Muscle of leg (tissue), 11 donors: Measurements from ENCODE around the gene KIF23. TPM values are rescaled to one million over a fixed set of nuclear protein-coding genes. Genes with fewer than 3 reads are reported as not detected.

Experiments used
- DNase-seq: peaks from one replicate; pipeline ENCODE4 v3.0.0; 2013
- H3K27ac ChIP-seq: one replicate; pipeline ENCODE4 v1.5.1; 2013; ENCODE audit warnings: mild to moderate bottlenecking, low read length, control low read depth
- H3K27me3 ChIP-seq: one replicate; pipeline ENCODE4 v1.6.1; 2013; ENCODE audit warnings: low read length; ENCODE audit not compliant: control insufficient read depth, insufficient read depth
- H3K36me3 ChIP-seq: one replicate; pipeline ENCODE4 v1.6.1; 2013; ENCODE audit warnings: low read length; ENCODE audit not compliant: control insufficient read depth, insufficient read depth
- H3K4me1 ChIP-seq: one replicate; pipeline ENCODE4 v1.6.1; 2013; ENCODE audit warnings: low read length; ENCODE audit not compliant: control insufficient read depth, insufficient read depth
- H3K4me3 ChIP-seq: one replicate; pipeline ENCODE4 v1.5.1; 2013; ENCODE audit warnings: low read length, control low read depth
- H3K9me3 ChIP-seq: replicated peaks from 2 replicates; pipeline ENCODE4 v1.6.1; 2013; ENCODE audit warnings: low read depth, low read length; ENCODE audit not compliant: control insufficient read depth
- WGBS: methylation state at CpG from one replicate; pipeline ENCODE4 v1.1.5; 2013; ENCODE audit warnings: missing lambda C conversion rate; ENCODE audit not compliant: insufficient coverage; 5-methylcytosine and 5-hydroxymethylcytosine counted together
- polyA plus RNA-seq, 8 donors: library from polyadenylated mRNA; unstranded; fragments of 120-200 nt; gene quantifications; one replicate each; pipeline versions ENCODE4 v1.2.1 to v1.2.3, GENCODE V29; 2013; ENCODE audit warnings: inconsistent platforms in 1 of 8, low replicate concordance in 1 of 8; ENCODE audit not compliant: insufficient read length in 8 of 8, insufficient read depth in 1 of 8
- total RNA-seq: library from RNA; stranded (reverse); fragments of 120-200 nt; gene quantifications from one replicate; pipeline ENCODE4 v1.2.4, GENCODE V29; 2013

KIF23 gene
- total and polyA plus RNA-seq, 9 donors: 16.5 to 26.9 (median 21.2) TPM

DNA sequence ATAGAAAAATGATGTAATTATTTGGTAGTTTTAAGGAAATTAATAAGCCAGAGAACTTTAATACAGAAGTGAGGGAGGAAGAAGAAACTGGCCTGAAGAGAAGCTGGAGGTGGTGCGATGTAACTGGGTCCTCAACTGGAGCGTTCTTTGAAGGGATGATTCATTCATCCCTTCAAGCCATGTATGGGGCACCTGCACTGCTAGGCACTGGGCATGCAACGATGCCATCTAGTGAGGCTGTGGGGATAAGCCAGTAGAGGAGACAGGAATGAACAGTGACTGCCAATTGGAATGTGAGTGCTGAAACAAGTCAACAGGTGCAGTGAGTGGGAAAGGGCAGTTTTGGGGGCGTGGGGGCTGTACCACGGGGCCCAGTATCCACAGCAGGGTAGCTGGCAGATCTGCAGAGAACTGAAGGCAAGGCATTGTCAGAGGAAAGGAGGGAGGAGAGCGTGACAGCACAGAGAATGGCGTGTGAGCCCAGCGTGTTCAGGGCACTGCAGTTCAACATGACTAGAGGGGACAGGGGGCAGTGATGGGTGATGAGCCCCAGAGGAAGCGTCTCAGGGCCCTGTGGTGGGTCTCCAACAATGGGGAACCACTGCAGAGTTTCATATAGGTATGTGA, 3.8 kb upstream of the KIF23 start:
- Histone ChIP-seq H3K4me3 (no peak overlapping the region), H3K27ac (no peak overlapping the region), H3K9me3 (no peaks in the 10 kb centered on the region), H3K27me3 (no peaks in the 10 kb centered on the region), H3K4me1 (peaks cover 9% of the 10 kb centered on the region), H3K36me3 (no peaks in the 10 kb centered on the region)
- 63% methylated on average over 9 of the region's 9 CpGs for WGBS
- DNase-seq: peak; percentile 42

DNA sequence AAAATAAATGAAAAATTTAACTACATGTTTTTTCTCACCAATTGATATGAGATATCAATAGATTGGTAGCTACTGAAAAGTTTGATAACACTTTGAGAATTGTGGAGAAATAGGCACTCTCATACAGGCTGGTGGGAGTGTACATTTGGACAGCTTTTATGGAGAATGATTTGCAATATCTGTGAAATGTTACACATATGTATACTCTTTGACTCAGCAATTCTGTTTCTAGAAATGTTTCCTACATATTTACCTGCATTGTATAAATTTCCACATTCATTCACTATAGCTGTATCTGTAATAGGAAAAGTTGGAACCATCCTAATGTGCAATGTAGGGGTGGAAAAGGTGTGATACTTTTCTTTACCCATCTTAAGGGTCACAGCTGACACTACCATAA, 1.9 kb upstream of the KIF23 start:
- no peak overlapping the region for H3K27ac ChIP-seq

DNA sequence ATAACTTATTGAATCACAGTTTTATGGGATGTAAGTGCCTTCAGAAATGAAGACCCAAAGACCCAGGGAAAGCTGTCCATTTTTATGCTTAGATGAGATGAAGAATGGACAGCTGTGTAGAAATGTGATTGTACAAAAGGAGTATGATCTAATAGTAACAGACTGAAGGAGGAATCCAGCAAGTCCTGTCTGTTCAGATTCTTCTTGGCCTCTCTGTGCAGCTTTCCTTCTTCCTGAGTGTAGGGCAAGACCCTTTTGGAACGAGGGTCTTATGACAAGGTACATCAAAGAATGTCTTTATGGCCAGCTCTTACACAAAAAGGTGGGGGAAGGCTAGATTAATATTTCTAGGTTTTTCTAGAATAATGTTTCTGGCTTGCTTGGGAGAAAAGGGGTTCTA, 1.4 kb upstream of the KIF23 start:
- Histone ChIP-seq H3K27ac (no peak overlapping the region), H3K4me3 (no peak overlapping the region), H3K4me1 (peaks cover 9% of the 10 kb centered on the region), H3K36me3 (no peaks in the 10 kb centered on the region), H3K9me3 (no peaks in the 10 kb centered on the region), H3K27me3 (no peaks in the 10 kb centered on the region)
- no peak for DNase-seq
- no CpG with 5 or more reads among the region's 1 CpG for WGBS

More for the DNA sequence above, 1.9 kb upstream of the KIF23 start:
- Histone ChIP-seq H3K4me1 (peaks cover 9% of the 10 kb centered on the region), H3K27me3 (no peaks in the 10 kb centered on the region), H3K9me3 (no peaks in the 10 kb centered on the region), H3K36me3 (no peaks in the 10 kb centered on the region), H3K4me3 (no peak overlapping the region)
- DNase-seq: no peak

DNA sequence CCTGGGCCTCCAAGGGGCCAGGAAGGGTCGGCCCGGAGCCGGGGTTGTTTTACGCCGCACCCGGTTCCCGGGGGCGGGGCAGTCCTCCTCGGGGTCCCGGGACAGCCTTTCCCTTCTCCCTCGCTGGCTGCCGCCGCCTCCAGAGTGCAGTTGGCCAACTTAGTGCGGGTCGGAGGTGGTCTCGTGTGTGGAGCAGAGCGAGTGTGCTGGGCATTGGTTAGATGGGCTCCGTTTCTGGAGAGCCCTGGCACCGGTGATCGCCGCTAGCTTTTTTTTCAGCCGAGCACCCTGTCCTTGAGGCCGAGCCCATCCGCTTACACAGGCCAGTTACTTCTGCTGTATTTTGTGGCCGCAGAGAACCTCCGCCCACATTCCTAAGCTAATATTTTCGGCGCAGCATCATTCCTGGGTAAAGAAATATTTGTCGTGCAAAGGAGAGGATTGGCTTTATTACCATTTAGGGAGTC, 585 bp downstream of the KIF23 start:
- no peaks in the 10 kb centered on the region for H3K9me3 ChIP-seq
- H3K4me1 ChIP-seq: peaks cover 9% of the 10 kb centered on the region
- H3K27ac ChIP-seq: peak overlapping the region; percentile 71
- peak; percentile 75 for DNase-seq
- H3K27me3 ChIP-seq: no peaks in the 10 kb centered on the region
- peaks cover 8% of the 10 kb centered on the region for H3K36me3 ChIP-seq
- H3K4me3 ChIP-seq: peak overlapping the region; percentile 90
- 0% methylated on average over 17 of the region's 29 CpGs for WGBS

DNA sequence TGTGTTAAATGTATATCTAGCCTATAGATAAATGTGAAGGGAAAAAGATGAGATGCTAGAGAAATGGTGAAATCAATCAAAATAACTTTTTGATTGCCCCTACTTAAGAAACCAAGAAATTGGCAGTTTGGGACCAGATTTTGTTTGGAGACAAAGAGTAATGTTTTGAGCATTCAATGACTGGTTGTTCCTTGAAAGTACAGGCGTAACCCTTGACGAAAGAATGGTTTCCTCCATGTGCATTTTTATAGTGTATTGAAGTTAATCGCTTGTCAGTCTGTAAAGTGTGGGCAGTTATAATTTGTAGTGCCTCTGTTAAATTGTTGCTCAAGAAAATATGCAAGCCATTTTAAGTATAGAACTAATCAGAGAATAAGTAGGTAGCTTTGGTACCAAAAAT, 1.2 kb downstream of the KIF23 start:
- H3K36me3 ChIP-seq: peaks cover 8% of the 10 kb centered on the region
- no peak for DNase-seq
- WGBS: no CpG with 5 or more reads among the region's 3 CpGs
- H3K4me3 ChIP-seq: peak overlapping the region; percentile 90
- no peaks in the 10 kb centered on the region for H3K27me3 ChIP-seq
- no peak overlapping the region for H3K27ac ChIP-seq
- H3K9me3 ChIP-seq: no peaks in the 10 kb centered on the region
- peaks cover 8% of the 10 kb centered on the region for H3K4me1 ChIP-seq

DNA sequence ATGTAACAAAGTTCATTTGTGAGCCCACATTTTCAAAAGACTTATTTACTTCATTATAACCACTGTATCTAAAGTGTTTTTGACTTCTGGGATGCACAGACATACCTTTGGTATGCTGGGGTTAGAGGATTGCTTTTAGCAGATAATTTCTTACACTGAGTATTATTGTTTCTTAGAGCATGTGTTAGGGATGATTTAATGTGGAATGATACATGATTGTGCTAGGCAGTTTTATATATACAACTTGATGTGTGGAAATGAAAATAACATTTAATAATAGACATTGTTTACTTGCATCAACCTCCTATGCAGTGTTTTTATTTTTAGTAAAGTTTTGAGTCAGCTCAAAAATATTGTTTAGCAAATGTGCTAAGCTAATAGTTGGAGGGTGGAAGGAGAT, 3.4 kb downstream of the KIF23 start:
- peaks cover 12% of the 10 kb centered on the region for H3K36me3 ChIP-seq
- no peak for DNase-seq
- no peak overlapping the region for H3K27ac ChIP-seq
- H3K9me3 ChIP-seq: no peaks in the 10 kb centered on the region
- no peak overlapping the region for H3K4me3 ChIP-seq
- no peaks in the 10 kb centered on the region for H3K27me3 ChIP-seq
- H3K4me1 ChIP-seq: peaks cover 5% of the 10 kb centered on the region

DNA sequence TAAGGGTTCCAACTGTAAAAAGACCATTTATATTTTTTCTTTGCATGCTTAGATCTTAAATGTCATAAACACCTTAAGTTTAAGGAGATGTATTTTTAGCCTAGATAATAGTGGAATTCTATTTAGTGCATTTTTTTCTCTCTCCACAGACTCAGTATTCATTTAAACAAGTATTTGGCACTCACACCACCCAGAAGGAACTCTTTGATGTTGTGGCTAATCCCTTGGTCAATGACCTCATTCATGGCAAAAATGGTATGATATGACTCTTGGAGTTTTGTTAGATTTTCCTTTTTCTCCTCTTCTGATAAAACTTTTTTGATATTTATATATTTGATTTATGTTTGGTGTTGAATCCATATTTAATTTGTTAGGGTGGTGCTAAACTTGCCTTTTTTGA, 7.3 kb downstream of the KIF23 start:
- no peaks in the 10 kb centered on the region for H3K9me3 ChIP-seq
- no peaks in the 10 kb centered on the region for H3K27me3 ChIP-seq
- peaks cover 22% of the 10 kb centered on the region for H3K36me3 ChIP-seq
- no peak overlapping the region for H3K4me3 ChIP-seq
- no peak for DNase-seq
- no peak overlapping the region for H3K27ac ChIP-seq
- H3K4me1 ChIP-seq: no peaks in the 10 kb centered on the region

DNA sequence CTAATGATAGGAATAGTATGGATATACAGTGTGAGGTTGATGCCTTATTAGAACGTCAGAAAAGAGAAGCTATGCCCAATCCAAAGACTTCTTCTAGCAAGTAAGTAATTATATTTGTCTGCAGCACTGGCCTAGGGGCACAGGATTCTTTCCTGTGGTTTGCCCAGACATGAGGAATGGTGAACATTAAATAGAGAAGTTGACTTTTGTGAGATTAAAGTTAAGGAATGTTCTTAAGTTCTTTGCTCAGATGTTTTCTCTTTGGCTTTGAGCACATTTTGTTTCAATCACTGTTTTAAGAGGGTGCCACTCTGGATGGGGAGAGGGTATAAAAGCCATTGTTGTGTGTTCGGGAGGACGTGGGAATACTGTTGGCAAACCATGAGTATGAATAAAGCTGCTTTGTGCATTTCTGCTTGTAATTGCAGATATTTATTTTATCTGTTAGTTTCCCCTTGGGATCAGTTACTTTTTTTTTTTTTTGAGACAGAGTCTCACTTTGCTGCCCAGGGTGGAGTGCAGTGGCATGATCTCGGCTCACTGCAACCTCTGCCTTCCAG, 8.3 kb downstream of the KIF23 start:
- Histone ChIP-seq H3K36me3 (peaks cover 23% of the 10 kb centered on the region), H3K9me3 (no peaks in the 10 kb centered on the region), H3K27ac (no peak overlapping the region), H3K27me3 (no peaks in the 10 kb centered on the region), H3K4me3 (no peak overlapping the region), H3K4me1 (no peaks in the 10 kb centered on the region)
- DNase-seq: no peak
- WGBS: 94% methylated on average over 3 of the region's 4 CpGs

DNA sequence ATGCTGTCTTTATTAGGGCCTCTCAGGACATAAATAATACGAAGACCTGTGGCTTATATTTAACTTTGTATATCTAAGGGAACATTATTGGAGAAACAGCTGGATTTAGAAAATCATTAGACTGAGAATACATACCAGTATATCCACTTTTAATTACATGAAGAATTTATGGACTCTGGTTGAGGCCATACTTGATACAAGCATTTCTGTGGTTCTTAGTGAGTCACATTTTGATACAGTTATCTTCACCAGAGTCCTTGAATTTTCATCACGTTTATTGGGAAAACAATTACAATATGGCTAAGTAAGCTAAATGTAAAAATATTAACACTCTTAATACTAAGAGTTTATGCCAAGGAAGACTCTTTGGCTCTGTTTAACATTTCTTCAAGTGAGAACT, 9.9 kb downstream of the KIF23 start:
- DNase-seq: no peak
- Histone ChIP-seq H3K4me1 (no peaks in the 10 kb centered on the region), H3K9me3 (no peaks in the 10 kb centered on the region), H3K4me3 (no peak overlapping the region), H3K36me3 (peaks cover 16% of the 10 kb centered on the region), H3K27me3 (no peaks in the 10 kb centered on the region), H3K27ac (no peak overlapping the region)
- no CpG with 5 or more reads among the region's 2 CpGs for WGBS

DNA sequence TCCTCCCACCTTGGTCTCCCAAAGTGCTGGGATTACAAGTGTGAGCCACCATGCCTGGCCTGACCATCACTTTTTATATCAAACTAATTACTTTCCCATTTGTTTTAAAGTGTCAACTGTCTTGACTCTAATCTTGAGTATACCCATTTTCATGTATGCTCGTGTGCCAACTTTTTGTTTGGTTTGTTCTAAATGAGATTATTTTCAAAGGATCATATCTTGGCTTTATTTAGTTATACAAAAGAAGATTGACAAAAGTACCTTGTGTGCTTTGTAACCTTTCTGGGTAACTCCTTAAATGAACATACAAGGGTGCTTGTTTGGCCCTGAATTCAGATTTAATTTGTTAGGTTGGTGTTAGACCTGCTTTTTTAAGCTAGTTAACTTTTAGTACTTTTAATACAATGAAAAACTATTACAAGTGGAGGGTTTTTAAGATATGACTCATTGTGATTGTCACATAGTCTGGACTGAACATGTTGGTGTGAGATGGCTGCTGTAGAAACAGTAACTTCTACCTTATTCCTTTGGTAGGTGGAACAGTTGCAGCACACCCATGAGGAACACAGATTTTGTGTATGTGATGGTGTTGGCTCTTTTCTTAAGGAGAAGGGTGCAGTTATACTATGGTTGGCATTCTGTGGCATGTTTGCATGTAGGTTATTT, 10.7 kb downstream of the KIF23 start:
- peaks cover 24% of the 10 kb centered on the region for H3K36me3 ChIP-seq
- H3K4me1 ChIP-seq: no peaks in the 10 kb centered on the region
- no peaks in the 10 kb centered on the region for H3K27me3 ChIP-seq
- H3K9me3 ChIP-seq: no peaks in the 10 kb centered on the region
- H3K27ac ChIP-seq: no peak overlapping the region
- H3K4me3 ChIP-seq: no peak overlapping the region
- DNase-seq: no peak
- WGBS: no CpG with 5 or more reads among the region's 1 CpG
